ENCODE results near the gene SNX8. TPM values are rescaled to one million over a fixed set of nuclear protein-coding genes. Genes with fewer than 3 reads are reported as not detected.

SNX8 gene
- total and polyA plus RNA-seq, 9 of the 15 experiments (the other 6 are each of a cell fraction or from before 2014, with no cell fraction given) = 2.7 to 51.6 (median 16.9) TPM

GRCh38 chr7:2205036-2205780 lies 109.0 kb downstream of the SNX8 start (continued):
- TF ChIP-seq DIDO1 (tag; IDR thresholded peaks at IDR 0.05; ENCODE audit: low read depth) (no peak), PRPF4 (IDR thresholded peaks at IDR 0.05; ENCODE audit: insufficient read depth, low read depth, low read length, poor library complexity, severe bottlenecking) (no peak), COPS2 (conservative IDR thresholded peaks at IDR 0.05) (no peak), STAT6 (CRISPR knock-in tag; IDR thresholded peaks at IDR 0.05) (no peak)

DNA sequence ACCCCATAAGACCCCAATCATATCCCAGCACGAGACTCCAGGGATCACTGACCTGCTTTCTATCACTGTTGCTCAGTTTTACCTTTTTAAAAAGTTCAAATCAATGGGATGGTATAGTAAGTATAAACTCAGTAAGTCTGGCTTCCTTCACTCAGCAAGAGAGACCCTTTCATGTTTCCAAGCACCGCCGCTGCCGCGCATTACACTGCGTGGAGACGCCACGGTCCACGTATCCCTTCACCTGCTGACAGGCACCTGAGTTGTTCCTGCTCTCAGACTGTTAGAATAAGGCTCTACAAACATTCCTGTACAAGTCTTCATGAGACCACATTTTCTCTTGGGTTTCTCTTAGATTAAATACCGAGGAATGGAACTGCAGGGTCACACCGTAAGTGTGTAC lies 109.8 kb downstream of the SNX8 start:
- Histone ChIP-seq H3K36me3 (ENCODE audit: control insufficient read depth, insufficient read depth, low read length) (peaks cover 65% of the 10 kb centered on the region; the same call in 2 of the 3 replicates), H3K27me3 (ENCODE audit: control insufficient read depth in 2 of 2, insufficient read depth in 2 of 2, low read length in 2 of 2) (no peaks in the 10 kb centered on the region), H3K9me1 (ENCODE audit: control insufficient read depth, insufficient read depth, low read length) (no peaks in the 10 kb centered on the region), H3K9ac (ENCODE audit: insufficient read depth in 1 of 2, low read depth in 2 of 2, low read length in 2 of 2) (no peak overlapping the region), H4K20me1 (replicated peaks; ENCODE audit: control insufficient read depth, insufficient read depth, low read length) (no peaks in the 10 kb centered on the region; the same call in none of the 2 replicates), H3K4me2 (ENCODE audit: insufficient read depth, low read length) (no peak overlapping the region), H3K9me3 (replicated peaks; ENCODE audit: control insufficient read depth, insufficient read depth, low read depth, low read length) (no peaks in the 10 kb centered on the region), H3K4me3 (no peak overlapping the region), H2AFZ (ENCODE audit: low read depth, low read length) (no peak overlapping the region), H3K79me2 (ENCODE audit: control insufficient read depth, insufficient read depth, low read length) (no peaks in the 10 kb centered on the region), H3K4me1 (replicated peaks in 1 of 2; ENCODE audit: control insufficient read depth in 2 of 2, insufficient read depth in 2 of 2, low read length in 2 of 2) (peaks cover 0 to 14% of the 10 kb centered on the region in 2 experiments; a peak in 1 of 5 replicates), H3K27ac (ENCODE audit: extremely low read depth, low read depth, low read length) (no peak overlapping the region)
- in situ Hi-C loops (cut with MboI) (loop anchor here (10.0 kb wide), 1 partner anchor 620 kb away; no protein-coding TSS in a partner anchor), intact Hi-C loops (cut with micrococcal nuclease) (loop anchor here (10.0 kb wide), 1 partner anchor 630 kb away; the partner anchor contains the start of gene PSMG3)
- DNase-seq (ENCODE audit: extremely low read depth in 1 of 4, low spot score in 3 of 4) (no peak), ATAC-seq (no peak), FAIRE-seq (no peak)
- POLR2A ChIA-PET = interaction anchor here (2.1 kb wide), 1 partner anchor 9 kb away, joined by 5 read pairs; no protein-coding TSS in a partner anchor
- WGBS (ENCODE audit: insufficient coverage, low coverage, missing lambda C conversion rate) = 96% methylated on average over 11 of the region's 11 CpGs
- TF ChIP-seq PATZ1 (CRISPR knock-in tag; IDR thresholded peaks at IDR 0.05; ENCODE audit: borderline replicate concordance) (no peak), HNRNPL (IDR thresholded peaks at IDR 0.05; ENCODE audit: low read depth, low read length) (no peak), ZNF165 (CRISPR knock-in tag; IDR thresholded peaks at IDR 0.05; ENCODE audit: borderline replicate concordance) (no peak), TGIF2 (CRISPR knock-in tag; IDR thresholded peaks at IDR 0.05) (no peak), ZNF253 (CRISPR knock-in tag; conservative IDR thresholded peaks at IDR 0.05) (no peak), STAT5A (IDR thresholded peaks at IDR 0.05; ENCODE audit: borderline replicate concordance, low read length) (no peak), MAFK (IDR thresholded peaks at IDR 0.05; ENCODE audit: low read length) (no peak)
- BruUV-seq (replicated peaks) = no TSS peak
- CTCF ChIA-PET (ENCODE audit: low intra/inter-chr PET ratio) = no interaction called here

Measured in K562 (cell line).